D721Med (cell line): Measurements from ENCODE around the gene CCR7.

Source experiments
- DNase-seq: peaks from one replicate; pipeline ENCODE4 v3.0.0; 2011; ENCODE audit warnings: low spot score; ENCODE audit not compliant: insufficient read length
- FAIRE-seq: peaks from 2 replicates; lab custom pipeline; 2011; peaks lifted over from hg19 to GRCh38; lab: Jason Lieb, UNC
- TF ChIP-seq, protein P1 (sequence below): IDR thresholded peaks from 2 replicates; pipeline ENCODE4 v1.5.1; 2012; ENCODE audit warnings: mild to moderate bottlenecking, control low read depth; ENCODE audit not compliant: insufficient read depth; ENCODE audit errors: missing control alignments

CCR7 gene

DNA sequence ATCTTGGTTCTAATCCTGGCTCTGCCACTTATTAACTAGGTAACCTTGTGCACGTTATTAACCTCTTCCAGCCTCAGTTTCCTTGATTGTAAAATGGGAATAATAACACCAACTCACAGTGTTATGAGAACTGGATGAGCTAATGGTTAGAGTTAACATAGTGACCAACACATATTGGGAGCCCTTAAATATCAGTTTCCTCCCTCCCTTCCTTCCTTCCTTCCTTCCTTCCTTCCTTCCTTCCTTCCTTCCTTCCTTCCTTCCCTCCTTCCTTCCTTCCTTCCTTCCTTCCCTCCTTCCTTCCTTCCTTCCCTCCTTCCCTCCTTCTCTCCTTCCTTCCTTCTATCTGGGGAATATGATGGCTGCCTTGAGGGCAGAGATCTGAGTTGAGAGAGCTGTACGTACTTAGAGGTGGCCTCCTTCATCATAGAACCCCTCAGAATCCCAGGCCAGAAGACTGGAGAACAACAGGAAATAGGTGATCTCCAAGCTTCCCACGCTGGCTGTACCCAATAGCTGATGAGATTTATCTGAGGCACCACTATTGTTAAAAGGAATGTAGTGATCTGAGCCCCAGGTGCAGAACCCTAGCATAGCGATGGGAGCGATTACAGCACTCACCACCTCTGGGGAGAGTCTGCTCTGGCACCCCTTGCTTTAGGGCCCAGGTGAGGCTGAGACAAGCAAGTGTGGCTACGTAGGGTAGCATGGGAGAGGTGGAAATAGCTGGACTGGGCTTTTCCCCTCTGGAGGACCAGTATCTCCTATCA is 26.2 kb downstream of the CCR7 start:
- TF ChIP-seq, protein P1, sequence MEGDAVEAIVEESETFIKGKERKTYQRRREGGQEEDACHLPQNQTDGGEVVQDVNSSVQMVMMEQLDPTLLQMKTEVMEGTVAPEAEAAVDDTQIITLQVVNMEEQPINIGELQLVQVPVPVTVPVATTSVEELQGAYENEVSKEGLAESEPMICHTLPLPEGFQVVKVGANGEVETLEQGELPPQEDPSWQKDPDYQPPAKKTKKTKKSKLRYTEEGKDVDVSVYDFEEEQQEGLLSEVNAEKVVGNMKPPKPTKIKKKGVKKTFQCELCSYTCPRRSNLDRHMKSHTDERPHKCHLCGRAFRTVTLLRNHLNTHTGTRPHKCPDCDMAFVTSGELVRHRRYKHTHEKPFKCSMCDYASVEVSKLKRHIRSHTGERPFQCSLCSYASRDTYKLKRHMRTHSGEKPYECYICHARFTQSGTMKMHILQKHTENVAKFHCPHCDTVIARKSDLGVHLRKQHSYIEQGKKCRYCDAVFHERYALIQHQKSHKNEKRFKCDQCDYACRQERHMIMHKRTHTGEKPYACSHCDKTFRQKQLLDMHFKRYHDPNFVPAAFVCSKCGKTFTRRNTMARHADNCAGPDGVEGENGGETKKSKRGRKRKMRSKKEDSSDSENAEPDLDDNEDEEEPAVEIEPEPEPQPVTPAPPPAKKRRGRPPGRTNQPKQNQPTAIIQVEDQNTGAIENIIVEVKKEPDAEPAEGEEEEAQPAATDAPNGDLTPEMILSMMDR = no peak
- no peak for FAIRE-seq

DNA sequence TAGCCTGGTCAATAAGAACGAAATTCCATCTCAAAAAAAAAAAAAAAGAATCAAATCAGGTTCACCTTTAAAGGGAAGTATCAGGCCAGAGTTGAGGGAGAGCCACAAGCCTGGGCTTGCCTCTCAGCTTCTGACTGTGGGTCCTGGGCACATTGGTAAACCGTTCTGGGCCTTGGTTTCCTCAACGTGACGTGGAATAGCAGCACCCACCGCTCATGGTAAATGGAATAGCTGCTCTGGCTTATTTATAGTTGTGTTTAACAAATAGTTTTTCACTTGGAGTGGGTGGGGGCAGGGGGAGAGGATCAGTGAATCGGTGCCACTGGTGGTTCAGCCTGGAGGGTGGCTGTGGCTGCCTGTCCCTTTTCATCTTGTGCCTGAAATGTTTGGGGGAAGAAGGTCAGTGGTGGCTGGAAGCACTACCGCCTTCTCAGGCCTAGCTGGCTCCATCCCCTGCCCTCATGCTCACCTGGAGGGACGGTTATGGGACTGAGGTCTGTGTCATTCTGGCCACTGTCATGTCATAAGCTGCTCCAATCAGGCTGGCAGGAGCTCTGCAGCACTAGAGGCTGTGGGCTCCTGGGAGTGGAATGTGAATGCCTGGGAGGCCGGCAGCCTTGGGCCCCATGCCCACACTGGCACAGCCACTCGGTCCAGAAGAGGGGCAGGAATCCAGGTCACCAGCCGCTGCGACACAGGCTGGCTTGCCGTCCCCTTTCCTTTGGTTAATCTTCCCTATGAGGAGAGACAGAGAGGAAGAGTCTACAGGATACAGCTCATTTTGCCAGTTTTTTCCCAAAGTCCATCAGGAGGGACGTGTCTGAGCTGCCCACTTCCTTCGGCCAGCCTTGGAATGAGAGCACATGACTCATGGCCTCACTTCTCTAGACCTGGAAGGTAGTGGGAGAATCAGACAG is 27.0 kb downstream of the CCR7 start:
- DNase-seq = no peak
- FAIRE-seq = no peak
- TF ChIP-seq, protein P1 = no peak

More for the DNA sequence above, 26.2 kb downstream of the CCR7 start:
- DNase-seq = no peak

DNA sequence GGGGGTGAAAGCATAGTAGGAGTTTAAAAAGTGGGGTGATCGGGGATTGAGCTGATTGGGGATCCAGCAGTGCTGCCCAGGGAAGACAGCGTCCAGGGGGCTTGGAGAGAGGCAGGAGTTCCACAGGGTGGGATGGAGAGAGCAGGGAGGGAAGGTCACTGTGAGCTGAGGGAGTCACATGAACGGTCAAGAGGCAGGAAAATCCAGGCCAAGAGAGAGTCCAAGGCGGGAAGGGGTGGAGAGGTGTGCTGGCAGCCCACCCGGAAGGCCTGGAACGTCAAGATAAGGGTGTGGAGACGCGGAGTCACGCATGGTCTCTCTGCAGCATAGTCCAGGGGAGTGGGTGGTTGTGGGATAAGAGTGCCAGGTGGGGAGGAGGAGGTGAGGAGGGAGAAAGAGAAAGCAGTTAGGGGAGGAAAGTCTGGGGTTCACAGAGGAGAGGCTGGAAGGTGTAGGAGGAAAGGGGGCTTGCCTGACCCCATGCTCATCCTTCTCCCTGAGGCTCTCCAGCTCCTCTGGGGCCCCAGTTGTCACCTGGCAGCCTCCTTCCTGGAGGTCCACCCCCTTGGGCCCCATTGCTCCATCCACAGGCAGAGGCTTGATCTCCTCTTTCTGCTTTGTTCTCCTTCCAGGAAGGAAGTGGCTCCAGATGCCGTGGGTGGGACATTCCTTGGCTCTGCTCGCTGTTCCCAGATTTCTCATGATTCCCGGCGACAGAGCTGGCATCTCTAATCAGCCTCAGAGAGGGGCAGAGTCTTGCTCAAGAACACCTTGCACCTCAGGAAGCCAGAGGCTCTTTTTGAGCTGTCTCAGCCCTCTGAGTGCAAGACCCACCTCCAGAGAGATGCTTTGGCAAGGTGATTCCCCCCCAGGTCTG is 28.7 kb downstream of the CCR7 start:
- TF ChIP-seq, protein P1 = no peak
- FAIRE-seq = no peak

DNA sequence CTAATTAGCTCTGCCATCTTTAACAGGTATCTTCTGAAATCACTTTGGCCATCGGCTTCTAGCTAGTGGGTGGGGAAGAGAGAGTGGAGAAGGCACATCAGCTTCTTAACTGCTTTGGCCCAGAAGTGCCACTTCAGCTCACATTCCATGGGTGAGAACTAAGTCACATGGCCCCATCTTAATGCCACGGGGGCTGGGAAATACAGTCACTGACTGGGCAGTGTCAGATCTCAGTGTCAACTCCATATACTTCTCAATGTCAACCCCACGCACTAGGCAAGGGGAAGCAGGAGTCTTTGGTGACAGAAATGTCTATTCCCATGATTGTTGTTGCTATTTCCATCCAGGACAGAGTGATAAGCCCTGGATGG is 29.4 kb downstream of the CCR7 start:
- FAIRE-seq (no peak), DNase-seq (no peak)
- TF ChIP-seq, protein P1 = no peak

More for the DNA sequence above, 28.7 kb downstream of the CCR7 start:
- DNase-seq = no peak

DNA sequence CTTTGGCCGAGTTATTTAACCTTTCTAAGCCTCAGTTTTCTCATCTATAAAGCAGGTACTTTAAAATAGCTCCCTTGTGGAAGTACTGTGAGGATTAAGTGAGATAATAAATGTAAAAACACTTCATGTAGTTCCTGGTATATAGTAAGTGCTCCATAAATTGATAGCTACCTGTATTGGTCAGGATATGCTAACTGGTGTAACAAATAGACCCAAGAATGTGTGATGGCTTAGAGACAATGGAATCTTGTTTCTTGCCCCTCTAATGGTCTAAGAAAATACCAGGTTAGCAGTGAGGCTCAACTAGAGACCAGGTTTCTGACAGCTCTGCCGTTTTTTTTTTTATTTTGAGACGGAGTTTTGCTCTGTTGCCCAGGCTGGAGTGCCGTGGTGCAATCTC is 29.8 kb downstream of the CCR7 start:
- DNase-seq = no peak
- FAIRE-seq = no peak
- TF ChIP-seq, protein P1 = no peak

DNA sequence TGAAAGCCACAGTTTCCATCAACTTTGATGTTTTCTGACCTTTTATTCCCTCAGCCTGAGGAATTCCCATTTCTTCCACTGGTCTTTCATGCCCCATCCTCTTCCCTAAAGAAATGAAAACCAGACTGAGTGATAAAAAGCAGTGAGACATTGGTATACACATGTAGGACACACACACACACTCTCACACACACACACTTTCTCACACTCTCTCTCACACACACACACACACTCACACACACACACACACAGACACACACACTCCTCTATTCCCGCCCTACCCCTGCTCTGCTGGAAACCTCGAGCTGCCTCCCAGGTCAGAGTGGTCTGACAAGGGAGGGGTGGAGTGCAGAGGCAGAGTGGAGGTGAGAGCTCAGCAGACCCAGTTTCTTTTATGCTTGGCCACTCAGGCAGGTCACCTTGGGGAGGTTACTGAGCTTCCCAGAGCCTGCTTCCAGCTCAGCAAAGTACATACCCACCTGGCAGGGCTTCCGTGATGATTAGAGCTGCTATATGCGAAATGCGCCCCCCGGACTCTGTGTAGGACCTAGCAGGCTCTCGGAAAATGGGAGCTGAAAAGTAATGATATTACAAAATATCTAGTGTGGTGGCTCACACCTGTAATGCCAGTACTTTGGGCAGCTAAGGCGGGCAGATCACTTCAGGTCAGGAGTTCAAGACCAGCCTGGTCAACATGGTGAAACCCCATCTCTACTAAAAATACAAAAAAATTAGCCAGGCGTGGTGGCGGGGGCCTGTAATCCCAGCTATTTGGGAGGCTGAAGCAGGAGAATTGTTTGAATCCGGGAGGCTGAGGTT is 30.7 kb downstream of the CCR7 start:
- FAIRE-seq = no peak
- TF ChIP-seq, protein P1 = no peak
- DNase-seq = no peak
